22Rv1 (cell line): ENCODE results near the gene CSRP1.
A peak's percentile ranks its signal among the peaks of the same experiment; 100 is the strongest.

Experiments used
- H3K27ac ChIP-seq: fragments of 450-650 bp; 2 replicates; pipeline ENCODE4 v1.5.1; 2017
- ZFX ChIP-seq: fragments of 450-650 bp; IDR thresholded peaks from 2 replicates; pipeline ENCODE4 v1.6.1; 2017; ENCODE audit warnings: antibody characterized with exemption, borderline replicate concordance
- TF ChIP-seq, protein P1 (sequence below): fragments of 450-650 bp; IDR thresholded peaks from 2 replicates; pipeline ENCODE4 v1.5.1; 2017; ENCODE audit warnings: mild to moderate bottlenecking

Gene CSRP1

DNA sequence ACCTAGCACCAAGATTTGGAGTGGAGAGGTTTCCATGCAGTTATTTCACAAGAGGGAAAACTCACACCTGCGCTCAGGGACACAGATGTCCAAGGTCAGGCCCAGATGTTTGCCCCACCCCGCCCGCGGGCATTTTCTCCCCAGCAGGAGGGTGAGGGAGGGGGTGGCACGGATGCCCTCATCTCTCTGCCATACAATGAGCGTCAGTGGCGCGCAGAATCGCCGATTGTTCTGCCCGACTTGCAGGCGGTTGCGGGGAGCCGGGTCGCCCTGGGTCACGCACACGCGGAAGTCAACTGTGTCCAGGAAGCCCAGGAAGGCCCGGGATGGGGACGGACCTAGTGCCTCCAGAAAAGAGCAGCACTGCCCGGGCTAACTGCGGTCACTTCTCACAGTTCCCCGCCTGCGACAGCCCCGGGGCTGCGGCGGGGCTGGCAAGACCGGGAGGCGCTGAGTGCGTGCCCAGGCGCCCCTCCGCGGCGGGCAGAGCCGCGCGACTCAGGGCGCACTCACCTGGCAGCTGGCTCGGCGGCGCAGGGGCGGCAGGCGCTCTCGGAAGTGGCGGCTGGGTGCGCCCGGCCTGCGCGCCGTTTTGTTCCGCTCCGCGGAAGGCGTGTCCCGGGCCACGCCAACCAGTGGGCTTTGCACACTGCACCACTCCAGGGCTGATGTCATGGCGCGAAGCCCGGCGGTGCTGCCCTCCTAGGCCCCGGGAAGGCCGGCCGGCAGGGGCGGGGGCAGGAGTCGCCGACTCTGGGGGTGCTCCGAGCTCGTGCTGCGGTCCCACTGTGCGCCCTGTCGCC lies at the start of gene CSRP1:
Gene CSRP1, minus strand, starts transcription at position 567 of the 803 bp plus-strand sequence. CDS start 10,820 bp downstream, outside the sequence.
- peak within 1 kb of the TSS; percentile 66 for H3K27ac ChIP-seq
- TF ChIP-seq, protein P1, sequence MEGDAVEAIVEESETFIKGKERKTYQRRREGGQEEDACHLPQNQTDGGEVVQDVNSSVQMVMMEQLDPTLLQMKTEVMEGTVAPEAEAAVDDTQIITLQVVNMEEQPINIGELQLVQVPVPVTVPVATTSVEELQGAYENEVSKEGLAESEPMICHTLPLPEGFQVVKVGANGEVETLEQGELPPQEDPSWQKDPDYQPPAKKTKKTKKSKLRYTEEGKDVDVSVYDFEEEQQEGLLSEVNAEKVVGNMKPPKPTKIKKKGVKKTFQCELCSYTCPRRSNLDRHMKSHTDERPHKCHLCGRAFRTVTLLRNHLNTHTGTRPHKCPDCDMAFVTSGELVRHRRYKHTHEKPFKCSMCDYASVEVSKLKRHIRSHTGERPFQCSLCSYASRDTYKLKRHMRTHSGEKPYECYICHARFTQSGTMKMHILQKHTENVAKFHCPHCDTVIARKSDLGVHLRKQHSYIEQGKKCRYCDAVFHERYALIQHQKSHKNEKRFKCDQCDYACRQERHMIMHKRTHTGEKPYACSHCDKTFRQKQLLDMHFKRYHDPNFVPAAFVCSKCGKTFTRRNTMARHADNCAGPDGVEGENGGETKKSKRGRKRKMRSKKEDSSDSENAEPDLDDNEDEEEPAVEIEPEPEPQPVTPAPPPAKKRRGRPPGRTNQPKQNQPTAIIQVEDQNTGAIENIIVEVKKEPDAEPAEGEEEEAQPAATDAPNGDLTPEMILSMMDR = peak; percentile 26
- no peak for TF ChIP-seq ZFX

DNA sequence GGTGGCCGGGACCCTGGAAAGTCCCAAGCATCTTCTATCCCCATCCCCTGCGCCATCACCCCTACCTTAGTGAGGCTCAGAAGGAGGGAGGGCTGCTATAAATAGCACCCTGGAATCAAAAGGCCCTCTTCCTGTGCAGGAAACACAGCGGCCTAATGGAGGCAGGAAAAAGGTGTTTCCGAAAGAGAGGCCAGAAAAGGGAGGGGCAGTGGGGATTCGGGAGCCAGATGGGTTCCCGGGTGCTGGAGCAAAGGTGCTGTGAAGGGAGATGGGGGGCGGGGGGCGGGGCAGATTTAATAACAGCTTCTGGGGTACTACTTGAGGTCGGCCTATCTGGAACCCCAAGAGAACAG lies 48.6 kb upstream of the CSRP1 start:
- no peak for TF ChIP-seq ZFX
- TF ChIP-seq, protein P1 = no peak
- H3K27ac ChIP-seq = no peak overlapping the region

DNA sequence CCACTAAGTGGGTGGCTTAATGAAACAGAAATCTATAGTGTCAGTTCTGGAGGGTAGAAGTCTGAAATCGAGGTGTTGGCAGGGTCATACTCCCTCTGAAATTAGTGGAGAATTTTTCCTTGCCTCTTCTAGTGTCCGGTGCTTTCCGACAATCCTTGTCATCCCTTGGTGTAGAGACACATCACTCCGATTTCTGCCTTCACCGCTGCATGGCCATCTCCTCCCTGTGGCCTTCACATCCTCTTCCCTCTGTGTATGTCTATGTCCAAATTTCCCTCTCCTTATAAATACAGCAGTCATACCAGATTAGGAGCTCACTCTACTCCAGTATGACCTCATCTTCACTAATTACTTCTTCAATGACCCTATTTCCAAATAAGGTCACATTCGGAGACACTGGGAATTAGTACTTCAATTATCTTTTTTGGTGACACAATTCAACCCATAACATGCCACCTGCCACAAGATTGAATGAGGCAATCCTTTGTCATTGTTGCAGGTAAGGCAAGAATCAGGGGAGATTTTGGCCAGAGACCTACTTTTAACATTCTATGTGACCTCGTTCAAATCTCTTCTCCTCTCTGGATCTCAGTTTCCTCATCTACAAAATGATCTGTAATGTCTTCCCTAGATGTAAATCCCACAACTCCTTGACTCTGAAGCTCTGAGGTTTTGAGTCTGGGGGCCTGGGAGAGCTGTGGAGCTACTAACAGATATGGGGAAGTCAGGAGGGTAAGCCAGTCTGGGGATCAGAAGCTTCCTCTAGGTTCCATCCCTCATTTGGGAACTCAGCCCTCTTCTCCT lies 48.1 kb upstream of the CSRP1 start:
- H3K27ac ChIP-seq = no peak overlapping the region

DNA sequence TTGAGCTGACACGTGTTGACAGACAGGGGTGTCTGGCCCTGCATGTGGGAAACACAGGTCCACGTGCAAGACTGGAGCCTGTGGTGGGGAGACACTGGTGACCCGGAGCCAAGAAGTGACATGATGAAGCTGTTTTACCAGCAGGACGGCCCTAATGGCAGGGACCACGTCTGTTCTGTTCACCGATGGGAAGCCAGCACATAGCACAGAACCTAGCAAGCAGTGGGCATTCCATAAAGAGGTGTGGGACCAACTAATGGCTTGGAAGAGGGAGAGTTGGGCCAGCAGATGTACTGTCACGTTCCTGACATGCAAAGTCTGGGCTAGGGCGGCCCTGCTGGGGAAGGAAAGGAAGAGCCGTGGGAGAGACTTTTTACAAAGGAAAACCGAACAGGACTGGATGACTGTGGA lies 47.3 kb upstream of the CSRP1 start:
- TF ChIP-seq, protein P1 = no peak
- no peak for TF ChIP-seq ZFX
- H3K27ac ChIP-seq = no peak overlapping the region

More for the DNA sequence above, 48.1 kb upstream of the CSRP1 start:
- TF ChIP-seq ZFX = no peak
- TF ChIP-seq, protein P1 = no peak

DNA sequence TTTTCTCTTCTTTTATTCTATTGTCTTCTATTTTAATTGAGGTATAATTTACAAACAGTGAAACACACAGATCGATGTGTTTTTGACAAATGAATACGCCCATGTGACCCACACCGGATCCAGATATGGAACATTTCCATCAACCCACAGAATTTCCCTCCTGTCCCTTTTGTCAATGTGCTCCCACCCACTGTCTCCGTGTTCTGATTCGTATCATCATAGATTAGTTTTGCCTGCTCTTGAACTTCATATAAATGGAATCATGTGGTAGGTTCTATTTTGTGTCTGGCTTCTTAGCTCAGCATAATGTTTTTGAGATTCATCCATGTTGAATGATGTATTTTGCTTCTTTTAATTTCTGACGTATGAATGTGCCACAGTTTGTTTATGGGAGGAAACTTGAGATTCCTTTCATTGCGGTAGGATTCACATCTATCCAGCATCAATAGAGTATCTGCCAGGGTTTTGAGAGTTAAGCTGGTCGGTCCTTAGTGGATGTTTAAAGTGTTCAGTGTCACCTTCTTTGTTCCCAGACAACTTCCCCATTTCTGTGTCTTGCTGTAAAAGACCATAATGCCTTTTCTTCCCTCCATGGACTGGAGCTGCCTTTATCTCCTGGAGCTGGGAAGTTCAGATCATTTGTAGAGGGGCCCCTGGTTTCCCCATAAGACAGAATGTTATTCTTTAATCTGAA lies 46.7 kb upstream of the CSRP1 start:
- no peak overlapping the region for H3K27ac ChIP-seq
- TF ChIP-seq, protein P1 = no peak
- TF ChIP-seq ZFX = no peak

DNA sequence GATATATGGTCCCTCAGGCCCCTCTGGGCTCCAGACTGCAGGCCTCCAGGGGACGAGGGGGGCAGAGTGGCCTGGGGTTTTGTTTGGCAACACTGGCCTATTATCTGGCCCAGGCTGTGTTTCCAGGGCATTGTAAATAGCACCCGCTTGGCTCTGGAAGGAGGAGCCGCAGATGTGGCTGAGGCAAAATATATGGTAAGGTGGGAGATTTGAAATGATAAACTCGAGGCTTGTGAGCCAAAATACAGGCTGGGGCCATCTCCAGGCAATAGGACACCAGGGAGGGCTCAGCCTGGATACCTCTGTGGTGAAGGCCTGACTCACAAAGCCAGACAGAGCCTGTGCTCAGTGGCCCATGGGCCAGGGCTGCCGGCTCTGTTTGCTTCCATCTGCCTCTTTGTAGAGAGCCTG lies 46.0 kb upstream of the CSRP1 start:
- TF ChIP-seq ZFX = no peak
- TF ChIP-seq, protein P1 = no peak
- H3K27ac ChIP-seq = no peak overlapping the region
